B cell (primary cell): ENCODE measurements around the gene HNRNPH1. TPM values are rescaled to one million over a fixed set of nuclear protein-coding genes. Genes with fewer than 3 reads are reported as not detected.
A peak's percentile ranks its signal among the peaks of the same experiment; 100 is the strongest.

Experiments
- ATAC-seq: fragments of 200-7000 bp; cut with Tn5 transposase; one replicate; pipeline ENCODE4 v1.10.0; 2021; ENCODE audit warnings: low read depth, mild to moderate bottlenecking, moderate number of reproducible peaks, moderate library complexity
- CTCF ChIA-PET: fragments of 350-600 bp; sonication (Branson Sonifier 250); formaldehyde crosslinking; loops from one replicate; lab custom pipeline; 2021; ENCODE audit warnings: antibody characterized with exemption, inconsistent platforms; lab: Charles Lee
- POLR2A ChIA-PET: fragments of 350-600 bp; sonication (Branson Sonifier 250); formaldehyde crosslinking; loops from one replicate; lab custom pipeline; 2021; ENCODE audit warnings: antibody characterized with exemption; lab: Charles Lee
- DNase-seq: peaks from one replicate; pipeline ENCODE4 v3.0.0; 2013
- H2AFZ ChIP-seq: 2 replicates; pipeline ENCODE4 v1.6.1; 2012; ENCODE audit warnings: mild to moderate bottlenecking, low read depth, low read length; ENCODE audit not compliant: insufficient read depth, poor library complexity, severe bottlenecking
- H3K27ac ChIP-seq, 2 donors: 1 replicate in 1 of 2; 2 replicates in 1 of 2; pipeline ENCODE4 v1.5.1; 2012 to 2013; ENCODE audit warnings: low read length in 2 of 2, mild to moderate bottlenecking in 2 of 2, moderate library complexity in 1 of 2
- H3K27me3 ChIP-seq, 4 experiments: fragments of 200-600 bp in 1 of 4; sonication (generic) in 1 of 4; replicated peaks in 1 of 4; 1 replicate in 2 of 4; 2 replicates in 2 of 4; pipeline versions ENCODE4 v1.6.1 to v1.7.0; 2013 to 2016; ENCODE audit warnings: low read length in 3 of 4, mild to moderate bottlenecking in 2 of 4, mixed read lengths in 1 of 4, moderate library complexity in 1 of 4; ENCODE audit not compliant: insufficient read depth in 4 of 4, control insufficient read depth in 3 of 4; ENCODE audit errors: control extremely low read depth in 1 of 4
- H3K36me3 ChIP-seq, 2 experiments: replicated peaks in 1 of 2; 1 replicate in 1 of 2; 2 replicates in 1 of 2; pipeline versions ENCODE4 v1.6.1 to v1.7.1; 2013; ENCODE audit warnings: low read length in 1 of 2; ENCODE audit not compliant: insufficient read depth in 2 of 2, control insufficient read depth in 1 of 2; ENCODE audit errors: control extremely low read depth in 1 of 2, extremely low read depth in 1 of 2
- H3K4me1 ChIP-seq, 2 donors: fragments of 200-600 bp in 1 of 2; sonication (generic) in 1 of 2; 1 replicate in 1 of 2; 2 replicates in 1 of 2; pipeline versions ENCODE4 v1.5.1 to v1.6.1; 2013 to 2017; ENCODE audit warnings: low read length in 2 of 2; ENCODE audit not compliant: control insufficient read depth in 2 of 2, insufficient read depth in 2 of 2
- H3K4me2 ChIP-seq: replicated peaks from 2 replicates; pipeline ENCODE3; 2012; ENCODE audit warnings: mild to moderate bottlenecking, low read depth, low read length; ENCODE audit not compliant: poor library complexity, severe bottlenecking
- H3K4me3 ChIP-seq, 5 experiments: fragments of 200-600 bp in 1 of 5; sonication (generic) in 1 of 5; 1 replicate in 3 of 5; 2 replicates in 2 of 5; pipeline versions ENCODE4 v1.5.1 to v1.7.0; 2011 to 2016; ENCODE audit warnings: low read length in 4 of 5, mild to moderate bottlenecking in 4 of 5, low read depth in 2 of 5, control low read depth in 1 of 5, moderate library complexity in 1 of 5; ENCODE audit not compliant: insufficient read depth in 1 of 5; ENCODE audit errors: control extremely low read depth in 1 of 5, extremely low read depth in 1 of 5
- H3K79me2 ChIP-seq: fragments of 200-600 bp; sonication (generic); one replicate; pipeline ENCODE4 v1.6.0; 2016; ENCODE audit warnings: low read length; ENCODE audit not compliant: control insufficient read depth, insufficient read depth
- H3K9ac ChIP-seq: fragments of 200-600 bp; sonication (generic); 2 replicates; pipeline ENCODE4 v1.6.1; 2017; ENCODE audit warnings: mild to moderate bottlenecking, low read length, moderate library complexity
- H3K9me3 ChIP-seq, 3 donors: one replicate each; pipeline versions ENCODE4 v1.6.1 to v1.7.1; 2013; ENCODE audit warnings: low read length in 2 of 3; ENCODE audit not compliant: control insufficient read depth in 2 of 3, insufficient read depth in 1 of 3; ENCODE audit errors: control extremely low read depth in 1 of 3
- H4K20me1 ChIP-seq: 2 replicates; pipeline ENCODE4 v1.6.0; 2012; ENCODE audit warnings: mild to moderate bottlenecking, low read length; ENCODE audit not compliant: insufficient read depth, control insufficient read depth, poor library complexity, severe bottlenecking
- H3K27ac Mint-ChIP-seq: one replicate; pipeline ENCODE4 v1.8.0; 2021; ENCODE audit warnings: mixed read lengths
- H3K27me3 Mint-ChIP-seq: one replicate; pipeline ENCODE4 v1.8.0; 2021; ENCODE audit warnings: mixed read lengths
- H3K4me1 Mint-ChIP-seq: one replicate; pipeline ENCODE4 v1.8.0; 2021; ENCODE audit warnings: mixed read lengths
- H3K4me3 Mint-ChIP-seq: one replicate; pipeline ENCODE4 v1.8.0; 2021; ENCODE audit warnings: mixed read lengths
- H3K9me3 Mint-ChIP-seq: one replicate; pipeline ENCODE4 v1.8.0; 2022; ENCODE audit warnings: mixed read lengths; ENCODE audit not compliant: insufficient read depth
- CTCF ChIP-seq: fragments of 200-600 bp; IDR thresholded peaks from one replicate; pipeline ENCODE4 v1.8.0; 2022; ENCODE audit warnings: antibody characterized with exemption, mild to moderate bottlenecking
- EZH2 ChIP-seq: IDR thresholded peaks from 2 replicates; pipeline ENCODE4 v1.6.1; 2012; ENCODE audit warnings: borderline replicate concordance, low read depth, mild to moderate bottlenecking, moderate library complexity, low read length; ENCODE audit not compliant: insufficient read depth, poor library complexity, severe bottlenecking
- WGBS: methylation state at CpG from one replicate; pipeline ENCODE4 v1.1.5; 2013; ENCODE audit warnings: missing lambda C conversion rate; ENCODE audit not compliant: insufficient coverage; 5-methylcytosine and 5-hydroxymethylcytosine counted together
- intact Hi-C: fragments of 100-400 bp; cut with micrococcal nuclease; formaldehyde crosslinking; loops from one replicate; pipeline ENCODE4 v1.10.0; 2022
- polyA plus RNA-seq: library from polyadenylated mRNA; depleted of rRNA; stranded (reverse); fragments of >200 nt; gene quantifications from 2 replicates; pipeline ENCODE4 v1.2.3, GENCODE V29; 2012
- total RNA-seq, 2 donors: library from RNA; stranded (reverse); fragments of 120-200 nt in 1 of 2; gene quantifications; 1 replicate in 1 of 2; 2 replicates in 1 of 2; pipeline versions ENCODE4 v1.2.3 to v1.2.4, GENCODE V29; 2013 to 2022

HNRNPH1 gene
- total and polyA plus RNA-seq, 2 donors (not counting 1 experiment from before 2014, with no cell fraction given) = 471 to 1,412 TPM

DNA sequence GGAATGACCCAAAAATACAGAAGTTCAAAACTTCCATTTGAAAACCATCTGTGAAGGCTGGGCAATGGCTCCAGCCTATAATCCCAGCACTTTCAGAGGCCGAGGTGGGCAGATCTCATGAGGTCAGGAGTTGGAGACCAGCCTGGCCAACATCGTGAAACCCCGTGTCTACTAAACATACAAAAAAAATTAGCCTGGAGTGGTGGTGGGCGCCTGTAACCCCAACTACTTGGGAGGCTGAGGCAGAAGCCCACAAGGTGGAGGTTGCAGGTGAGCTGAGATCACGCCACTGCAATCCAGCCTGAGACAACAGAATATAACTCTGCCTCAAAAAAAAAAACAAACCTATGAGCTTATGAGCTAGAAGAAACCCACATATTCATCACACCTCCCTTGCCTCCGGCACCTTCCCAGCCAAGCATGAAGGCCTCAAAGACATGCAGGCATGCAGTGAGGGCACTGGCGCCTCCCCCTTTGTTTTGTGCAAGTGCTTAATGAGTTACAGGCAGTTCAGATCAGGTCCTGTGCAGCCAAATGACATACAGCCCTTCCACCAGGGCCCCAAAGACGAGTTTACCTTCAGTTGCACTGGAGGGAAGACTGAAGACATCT, 9.9 kb downstream of the HNRNPH1 start:
- peak; percentile 39 for DNase-seq
- Histone ChIP-seq H3K4me2 (no peak overlapping the region), H3K4me1 (peaks cover 0 to 1% of the 10 kb centered on the region in 2 donors), H2AFZ (no peak overlapping the region), H3K9ac (no peak overlapping the region), H3K36me3 (peaks cover 24 to 91% of the 10 kb centered on the region in 2 experiments), H3K27ac (no peak overlapping the region), H4K20me1 (peaks cover 84% of the 10 kb centered on the region), H3K4me3 (no peak overlapping the region), H3K79me2 (peaks cover 13% of the 10 kb centered on the region), H3K9me3 (no peaks in the 10 kb centered on the region), H3K27me3 (no peaks in the 10 kb centered on the region)
- WGBS = 67% methylated on average over 3 of the region's 8 CpGs
- intact Hi-C loops = no loop called here
- no peaks in the 10 kb centered on the region for H3K27me3 Mint-ChIP-seq
- POLR2A ChIA-PET = no interaction called here
- no peak for TF ChIP-seq EZH2
- H3K27ac Mint-ChIP-seq = peak overlapping the region; percentile 32
- peak; percentile 23 for ATAC-seq
- peaks cover 15% of the 10 kb centered on the region for H3K4me1 Mint-ChIP-seq
- CTCF ChIA-PET = interaction anchor here (0.9 to 1.4 kb wide), 2 partner anchors 10 kb away, joined by 3 to 4 read pairs; partner anchors contain the start of gene HNRNPH1
- no peak overlapping the region for H3K4me3 Mint-ChIP-seq
- no peaks in the 10 kb centered on the region for H3K9me3 Mint-ChIP-seq

DNA sequence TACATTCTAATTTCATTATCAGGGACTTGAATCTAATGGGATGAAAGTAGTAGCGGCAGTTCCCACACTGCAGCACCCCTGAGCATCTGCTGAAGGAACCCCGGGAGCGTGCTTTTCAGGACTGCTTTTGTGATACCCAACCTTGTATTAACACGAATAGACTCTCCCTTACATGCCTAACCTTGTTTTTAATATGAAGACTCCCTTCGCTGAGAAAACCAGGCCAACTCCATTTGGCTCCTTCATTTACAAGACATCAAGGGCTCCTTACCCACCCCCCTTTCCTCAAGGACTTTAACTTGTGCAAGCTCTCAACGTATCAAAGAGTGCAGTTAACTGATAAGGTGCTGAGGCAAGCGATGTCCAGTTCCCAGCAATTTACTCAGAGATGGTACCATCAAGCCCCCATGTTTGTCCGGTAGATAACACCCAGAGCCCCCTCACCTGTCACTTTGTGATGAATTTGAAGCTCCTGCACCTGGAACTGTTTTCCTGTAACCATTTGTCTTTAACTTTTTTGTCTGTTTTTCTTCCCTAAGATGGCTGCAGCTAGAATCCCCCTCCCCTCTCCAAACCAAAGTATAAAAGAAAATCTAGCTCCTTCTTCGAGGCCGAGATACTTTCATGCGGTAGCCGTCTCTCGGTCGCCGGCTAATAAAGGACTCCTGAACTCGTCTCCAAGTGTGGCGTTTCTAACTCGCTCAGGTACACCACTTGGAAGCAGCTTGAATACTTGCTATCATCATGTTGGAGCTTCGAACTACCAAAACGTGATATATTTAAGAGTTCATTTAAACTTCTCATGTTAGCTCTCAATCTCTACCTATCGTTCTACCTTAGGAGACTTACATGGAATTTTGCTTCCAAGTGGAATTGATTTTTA, 10.7 kb downstream of the HNRNPH1 start:
- no peaks in the 10 kb centered on the region for H3K27me3 Mint-ChIP-seq
- H3K4me3 Mint-ChIP-seq = no peak overlapping the region
- Histone ChIP-seq H3K27ac (no peak overlapping the region), H3K9ac (no peak overlapping the region), H3K4me3 (no peak overlapping the region), H4K20me1 (peaks cover 76% of the 10 kb centered on the region), H3K9me3 (no peaks in the 10 kb centered on the region), H3K4me1 (no peaks in the 10 kb centered on the region), H3K4me2 (no peak overlapping the region), H3K27me3 (no peaks in the 10 kb centered on the region), H3K36me3 (peaks cover 24 to 87% of the 10 kb centered on the region in 2 experiments), H3K79me2 (peaks cover 6% of the 10 kb centered on the region), H2AFZ (no peak overlapping the region)
- intact Hi-C loops = no loop called here
- no peaks in the 10 kb centered on the region for H3K9me3 Mint-ChIP-seq
- no peak for ATAC-seq
- WGBS = 96% methylated on average over 17 of the region's 21 CpGs
- CTCF ChIA-PET = interaction anchor here (0.9 kb wide), 1 partner anchor 11 kb away, joined by 3 read pairs; the partner anchor contains the start of gene HNRNPH1
- no peak for TF ChIP-seq CTCF
- TF ChIP-seq EZH2 = no peak
- H3K27ac Mint-ChIP-seq = peak overlapping the region; percentile 32
- H3K4me1 Mint-ChIP-seq = peaks cover 12% of the 10 kb centered on the region
- DNase-seq = peak; percentile 32
- POLR2A ChIA-PET = no interaction called here
